Activated CD4-positive, alpha-beta T cell treated with anti-CD3 and anti-CD28 coated beads, Interleukin-2, amount 50 U/mL, for 48 hours (primary cell): ENCODE data around the gene METTL27.
"Not testable (repeated sequence)": the region's sequence is repeated elsewhere in the genome, so short reads cannot be mapped to it uniquely, and the experiment has no call there.

ENCODE experiments used
- DNase-seq, 2 experiments: peaks; one replicate each; pipeline ENCODE4 v3.0.0-alpha.2; 2020

Gene METTL27, protein sequence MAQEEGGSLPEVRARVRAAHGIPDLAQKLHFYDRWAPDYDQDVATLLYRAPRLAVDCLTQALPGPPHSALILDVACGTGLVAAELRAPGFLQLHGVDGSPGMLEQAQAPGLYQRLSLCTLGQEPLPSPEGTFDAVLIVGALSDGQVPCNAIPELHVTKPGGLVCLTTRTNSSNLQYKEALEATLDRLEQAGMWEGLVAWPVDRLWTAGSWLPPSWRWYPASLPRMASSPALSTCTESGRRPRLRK

DNA sequence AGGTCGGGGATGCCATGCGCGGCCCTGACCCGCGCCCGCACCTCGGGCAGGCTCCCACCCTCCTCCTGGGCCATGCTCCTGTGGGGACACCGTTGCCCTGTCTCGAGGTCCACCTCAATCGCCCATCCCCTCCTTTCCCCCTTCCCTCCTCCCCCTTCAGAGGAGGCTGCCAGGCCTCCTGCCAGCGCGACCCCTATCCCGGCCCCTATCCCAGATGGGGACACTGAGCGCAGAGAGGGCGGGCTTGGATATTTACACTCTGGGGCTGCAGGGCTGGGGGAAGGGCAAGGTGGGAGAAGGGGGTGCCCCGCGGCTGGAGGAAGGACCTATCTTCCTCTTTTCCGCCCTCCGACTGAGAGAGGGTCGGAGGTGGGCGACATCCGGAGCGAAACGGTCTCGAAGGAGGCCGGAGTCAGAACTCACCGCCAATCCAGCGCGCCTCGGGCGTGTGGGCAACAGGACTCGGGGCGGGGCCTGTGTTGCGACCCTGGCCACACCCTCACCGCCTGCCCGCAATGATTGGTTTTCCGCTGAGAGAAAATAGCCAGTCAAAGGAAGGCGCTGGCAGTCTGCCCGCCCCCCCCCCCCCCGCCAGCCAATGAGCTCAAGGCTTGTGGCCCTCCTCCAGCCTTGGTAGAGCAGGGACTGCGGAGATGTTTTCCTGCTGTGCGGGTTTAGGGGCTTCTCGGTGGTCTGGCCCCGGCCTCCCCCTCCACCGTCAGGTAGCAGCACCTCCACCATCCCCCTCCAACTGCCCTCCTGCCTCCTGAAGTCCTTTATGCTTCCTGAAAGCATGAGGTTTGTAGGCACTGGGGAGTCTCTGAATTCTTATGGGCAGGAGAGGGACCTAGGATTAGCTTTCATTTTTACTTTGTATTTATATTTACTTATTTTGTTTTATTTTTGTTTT is at the start of gene METTL27:
Gene METTL27 (minus strand): TSS at position 450 of the 910 bp plus-strand sequence. CDS start 376 bp downstream, at position 74.
- peak; percentile 91 to 93 for DNase-seq

DNA sequence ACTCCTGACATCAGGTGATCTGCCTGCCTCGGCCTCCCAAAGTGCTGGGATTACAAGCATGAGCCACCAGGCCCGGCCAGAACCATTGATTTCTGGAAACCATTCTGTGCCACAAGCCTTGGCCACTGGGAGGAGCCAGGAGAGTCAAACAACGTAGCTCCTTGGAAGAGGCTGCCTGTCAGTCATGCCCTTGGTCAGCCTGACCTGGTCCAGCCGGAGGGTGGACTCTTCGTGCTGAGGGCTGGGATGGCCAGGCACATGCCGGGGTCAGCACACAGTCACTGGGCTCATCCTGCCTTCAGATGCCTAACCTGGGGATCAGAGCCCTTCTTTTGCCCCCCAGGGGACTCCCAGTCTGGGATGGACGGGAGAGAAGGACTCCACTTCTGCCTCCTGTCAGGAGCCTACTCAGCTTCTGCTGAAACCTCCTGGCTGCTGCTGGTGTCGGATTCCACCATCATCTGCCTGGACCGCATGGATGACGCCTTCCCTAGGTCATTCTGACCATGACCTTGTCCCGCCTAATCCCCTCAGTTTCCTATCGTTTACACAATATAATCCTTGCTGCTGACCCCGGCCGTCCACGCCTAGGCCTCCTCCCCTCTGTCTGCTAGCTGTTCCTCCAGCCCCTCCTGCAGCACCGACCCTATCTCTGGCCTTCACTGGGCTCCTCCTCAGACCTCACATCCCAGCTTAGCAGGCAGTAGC is 49.0 kb upstream of the METTL27 start:
- DNase-seq: no peak

DNA sequence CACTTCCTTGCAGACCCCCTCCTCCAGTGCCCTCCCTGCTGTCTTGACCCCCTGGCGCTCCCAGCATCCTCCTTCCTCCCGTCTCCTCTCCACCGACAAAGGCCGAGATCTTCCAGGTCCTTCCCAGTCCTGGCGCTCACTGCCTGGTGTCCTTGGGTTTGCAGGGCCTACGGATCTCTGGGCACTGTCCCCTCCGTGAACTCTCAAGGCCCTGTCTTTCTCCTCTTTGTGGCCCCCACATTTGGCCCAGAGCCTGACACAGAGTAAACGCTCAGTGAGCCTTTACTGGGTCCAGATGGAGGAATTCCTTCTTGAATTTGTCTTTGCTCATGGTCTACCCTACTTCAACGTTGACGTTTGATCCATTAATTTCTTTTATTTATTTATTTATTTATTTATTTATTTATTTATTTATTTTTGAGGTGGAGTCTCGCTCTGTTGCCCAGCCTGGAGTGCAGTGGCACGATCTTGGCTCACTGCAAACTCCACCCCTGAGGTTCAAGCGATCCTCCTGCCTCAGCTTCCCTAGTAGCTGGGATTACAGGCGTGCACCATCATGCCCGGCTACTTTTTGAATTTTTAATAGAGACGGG is 48.3 kb upstream of the METTL27 start:
- DNase-seq: no peak

DNA sequence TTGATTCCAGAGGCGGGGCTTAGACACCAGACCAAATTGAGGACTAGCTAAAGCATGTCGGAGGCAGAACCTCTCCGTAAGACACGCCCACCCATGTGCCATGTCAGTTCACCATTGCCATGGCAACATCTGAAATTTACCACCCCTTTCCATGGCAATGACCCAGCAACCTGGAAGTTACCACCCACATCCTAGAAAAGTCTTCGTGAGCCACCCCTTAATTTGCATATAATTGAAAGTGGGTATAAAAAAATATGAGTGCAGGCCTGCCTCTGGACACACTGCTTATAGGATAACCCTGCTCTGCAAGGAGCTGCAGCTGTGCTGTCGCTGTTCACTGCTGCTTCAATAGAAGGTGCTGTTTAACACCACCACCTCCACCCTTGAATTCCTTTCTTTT is 46.6 kb upstream of the METTL27 start:
- DNase-seq: no peak

DNA sequence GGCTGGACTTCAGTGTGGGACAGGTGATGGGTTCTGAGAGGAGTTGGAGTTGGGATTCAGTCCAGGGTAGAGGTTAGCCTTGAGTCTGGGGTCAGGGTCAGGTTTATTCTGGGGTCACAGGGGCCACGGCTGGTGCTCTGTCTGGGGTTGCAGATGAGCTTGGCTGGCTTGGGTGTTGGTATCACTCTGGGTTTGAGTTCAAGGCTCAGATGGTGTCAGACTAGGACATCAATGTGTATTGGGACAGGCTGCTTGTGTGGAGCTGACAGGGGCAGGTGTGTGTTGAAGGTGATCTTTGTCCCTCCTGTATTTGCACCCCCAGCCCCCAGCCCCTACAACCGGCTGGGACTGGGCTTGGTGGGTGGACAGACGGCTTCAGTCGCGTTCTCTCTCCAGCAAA is 45.4 kb upstream of the METTL27 start:
- no peak for DNase-seq

DNA sequence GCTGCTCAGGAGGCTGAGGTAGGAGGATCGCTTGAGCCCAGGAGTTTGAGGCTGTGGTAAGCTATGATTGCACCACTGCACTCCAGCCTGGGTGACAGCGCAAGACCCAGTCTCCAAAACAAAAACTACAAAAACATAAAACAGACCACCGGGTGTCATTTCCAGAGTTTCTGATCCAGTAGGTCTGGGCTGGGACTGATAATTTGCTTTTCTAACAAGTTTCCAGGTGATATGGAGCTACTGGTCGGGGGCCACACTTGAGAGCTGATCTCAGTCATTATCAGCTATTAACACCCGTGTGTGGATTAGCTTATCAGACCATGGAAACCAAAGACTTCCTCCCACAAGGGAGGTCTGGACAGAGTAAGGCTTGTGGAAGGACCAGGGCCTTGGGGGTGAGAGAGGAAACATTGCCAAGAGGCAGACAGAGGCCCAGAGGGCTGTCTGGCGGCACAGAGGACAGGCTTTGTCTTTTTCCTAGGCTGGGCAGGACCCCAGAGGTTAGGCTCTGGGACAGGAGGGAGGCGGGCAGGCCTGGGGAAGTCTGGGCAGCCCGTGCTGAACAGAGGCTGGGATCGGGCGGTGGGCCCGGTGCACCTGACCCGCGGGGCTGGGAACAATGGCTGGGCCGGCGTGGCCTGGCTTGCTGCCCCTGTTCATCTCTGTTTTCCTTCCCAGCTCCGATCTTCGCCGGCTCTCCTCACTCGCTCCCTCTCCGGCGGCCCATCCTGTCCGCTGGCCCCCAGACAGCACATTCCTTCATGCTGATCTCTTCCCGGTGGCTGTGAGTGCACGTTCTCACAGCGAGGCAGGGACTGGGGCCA is 43.9 kb upstream of the METTL27 start:
- DNase-seq: no peak

DNA sequence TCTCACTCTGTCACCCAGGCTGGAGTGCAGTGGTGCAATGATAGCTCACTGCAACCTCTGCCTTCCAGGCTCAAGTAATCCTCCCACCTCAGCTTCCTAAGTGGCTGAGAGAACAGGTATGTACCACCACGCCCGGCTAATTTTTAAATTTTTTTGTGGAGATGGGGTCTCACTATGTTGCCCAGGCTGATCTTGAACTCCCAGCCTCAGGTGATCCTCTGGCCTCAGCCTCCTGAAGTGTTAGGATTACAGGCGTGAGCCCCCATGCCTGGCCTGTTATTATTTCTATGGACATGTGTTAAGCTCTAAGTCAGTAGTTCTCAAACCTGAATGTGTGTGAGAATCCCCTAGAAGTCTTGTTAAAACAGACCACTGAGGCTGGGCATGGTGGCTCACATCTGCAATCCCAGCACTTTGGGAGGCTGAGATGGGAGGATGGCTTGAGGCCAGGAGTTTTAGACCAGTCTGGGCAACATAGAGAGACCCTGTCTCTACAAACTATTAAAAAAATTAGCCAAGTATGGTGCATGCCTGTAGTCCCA is 43.2 kb upstream of the METTL27 start:
- no peak for DNase-seq

DNA sequence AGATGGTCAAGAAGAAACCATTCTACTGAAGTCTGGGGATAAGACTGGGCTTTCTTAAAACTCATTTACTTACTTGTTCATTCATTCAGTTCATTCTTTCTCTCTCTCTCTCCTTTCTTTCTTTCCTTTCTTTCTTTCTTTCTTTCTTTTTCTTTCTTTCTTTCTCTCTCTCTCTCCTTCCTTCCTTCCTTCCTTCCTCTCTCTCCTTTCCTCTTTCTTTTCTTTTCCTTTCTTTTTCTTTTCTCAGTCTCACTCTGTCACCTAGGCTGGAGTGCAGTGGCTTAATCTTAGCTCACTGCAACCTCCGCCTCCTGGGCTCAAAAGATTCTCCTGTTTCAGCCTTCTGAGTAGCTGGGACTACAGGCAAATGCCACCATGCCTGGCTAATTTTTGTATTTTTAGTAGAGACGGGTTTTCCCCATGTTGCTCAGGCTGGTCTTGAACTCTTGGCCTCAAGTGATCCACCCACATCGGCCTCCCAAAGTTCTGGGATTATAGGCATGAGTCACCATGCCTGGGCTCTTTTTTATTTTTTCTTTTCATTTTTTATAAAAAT is 42.6 kb upstream of the METTL27 start:
- DNase-seq: not testable (repeated sequence)

DNA sequence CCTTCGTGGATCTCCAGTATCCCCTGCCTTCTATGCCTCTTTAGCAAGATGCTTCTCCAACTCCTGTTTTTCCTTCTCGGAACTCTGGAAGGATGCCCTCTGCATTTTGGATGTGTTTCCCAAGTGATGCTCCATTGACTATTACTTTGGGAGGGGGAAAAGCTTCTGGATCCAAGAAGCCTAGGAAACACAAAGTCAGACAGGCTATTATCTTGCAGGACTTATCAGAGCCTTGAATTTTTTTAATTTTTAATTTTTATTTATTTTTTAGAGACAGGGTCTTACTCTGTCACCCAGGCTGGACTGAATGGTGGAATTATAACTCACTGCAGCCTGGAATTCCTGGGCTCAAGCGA is 39.7 kb upstream of the METTL27 start:
- no peak for DNase-seq

DNA sequence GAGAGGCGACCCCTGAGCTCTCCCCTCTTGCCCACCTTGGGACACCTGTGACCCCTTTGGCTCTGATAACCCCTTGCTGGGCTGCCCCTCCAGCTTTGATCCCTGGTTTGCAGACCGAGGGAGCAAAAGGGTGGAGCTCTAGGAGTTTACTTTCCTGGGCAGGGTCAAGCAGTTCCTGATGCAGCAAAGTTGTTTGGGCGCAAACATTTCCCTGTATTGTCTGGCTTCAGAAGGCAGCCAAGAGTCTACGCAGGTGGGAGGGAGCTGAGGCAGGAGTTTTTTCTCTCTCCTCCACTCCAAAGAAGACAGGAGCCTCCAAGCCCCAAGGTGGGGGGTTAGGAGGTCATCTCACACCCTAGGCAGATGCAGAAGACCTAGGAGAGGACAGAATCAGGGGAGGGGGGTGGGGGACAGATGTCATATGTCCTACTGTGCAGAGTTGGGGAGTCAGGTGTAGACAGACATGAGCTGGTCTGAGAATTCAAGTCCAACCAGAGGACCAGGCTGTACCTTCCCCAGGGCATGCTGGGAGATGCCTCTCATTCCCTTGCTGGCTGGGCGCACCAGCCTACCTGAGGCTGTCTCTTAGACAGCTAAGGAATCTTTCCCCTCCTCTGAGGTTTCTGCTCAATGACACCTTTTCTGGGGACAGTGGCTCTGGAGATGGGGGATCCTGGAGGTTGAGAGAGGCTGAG is 39.2 kb upstream of the METTL27 start:
- no peak for DNase-seq

DNA sequence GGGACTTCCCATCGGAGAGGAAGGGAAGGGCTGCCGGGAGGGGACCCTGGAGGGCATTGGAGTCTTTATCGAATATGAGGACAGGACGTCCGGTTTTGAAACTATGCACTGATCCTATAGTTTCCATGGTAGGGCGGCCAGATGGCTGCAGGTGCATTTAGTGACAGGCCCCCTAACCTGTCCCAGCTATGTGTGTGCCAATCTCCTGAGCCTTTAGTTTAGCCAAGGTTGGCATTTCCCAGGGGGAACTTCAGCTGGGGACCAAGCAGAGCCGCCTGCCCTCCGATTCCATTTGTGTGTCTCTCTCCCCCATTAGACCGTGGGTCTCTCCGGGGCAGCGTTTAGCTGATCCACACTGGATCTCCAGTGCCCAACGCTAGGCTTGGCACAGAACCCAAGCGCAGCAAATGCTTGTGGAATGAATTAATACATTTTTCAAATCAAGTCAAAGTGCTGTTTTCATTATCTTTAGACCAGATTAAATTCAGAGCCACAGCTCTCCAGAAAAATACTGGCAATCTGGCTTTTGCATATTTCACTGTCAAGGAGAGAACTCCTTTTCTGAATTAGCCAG is 38.5 kb upstream of the METTL27 start:
- no peak for DNase-seq

DNA sequence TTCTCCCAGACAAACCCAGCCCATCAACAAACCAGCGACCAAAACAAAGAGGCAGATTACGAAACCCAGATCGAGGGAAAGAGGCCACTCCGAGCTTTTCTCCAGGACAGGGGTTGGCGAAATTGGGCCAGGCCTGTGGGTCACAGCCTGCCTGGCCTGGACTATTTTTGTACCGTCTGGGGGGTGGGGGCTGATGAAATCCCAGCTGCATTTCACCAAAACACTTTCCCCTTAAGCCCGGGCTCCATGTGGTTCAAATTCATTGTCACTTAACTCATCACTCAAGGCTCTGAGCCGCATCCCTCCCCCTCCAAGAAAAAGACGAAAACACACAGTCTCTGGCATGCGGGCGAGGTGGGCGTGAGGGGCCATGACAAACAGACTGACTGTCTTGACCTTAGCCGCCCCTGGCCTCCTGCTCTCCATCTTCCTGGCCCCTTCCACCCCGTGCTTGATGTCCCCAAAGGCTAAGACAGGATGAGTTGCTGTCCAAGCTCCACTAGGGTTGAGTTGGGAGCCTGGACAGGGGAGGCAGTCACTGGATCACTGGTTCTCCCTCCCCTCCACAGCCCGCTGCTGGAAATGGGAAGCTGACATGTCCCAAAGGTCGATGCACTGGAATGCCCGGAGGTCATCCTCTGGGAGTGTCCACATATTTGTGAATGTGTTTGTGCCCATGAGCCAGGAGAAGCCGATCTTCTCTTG is 37.8 kb upstream of the METTL27 start:
- DNase-seq: no peak

DNA sequence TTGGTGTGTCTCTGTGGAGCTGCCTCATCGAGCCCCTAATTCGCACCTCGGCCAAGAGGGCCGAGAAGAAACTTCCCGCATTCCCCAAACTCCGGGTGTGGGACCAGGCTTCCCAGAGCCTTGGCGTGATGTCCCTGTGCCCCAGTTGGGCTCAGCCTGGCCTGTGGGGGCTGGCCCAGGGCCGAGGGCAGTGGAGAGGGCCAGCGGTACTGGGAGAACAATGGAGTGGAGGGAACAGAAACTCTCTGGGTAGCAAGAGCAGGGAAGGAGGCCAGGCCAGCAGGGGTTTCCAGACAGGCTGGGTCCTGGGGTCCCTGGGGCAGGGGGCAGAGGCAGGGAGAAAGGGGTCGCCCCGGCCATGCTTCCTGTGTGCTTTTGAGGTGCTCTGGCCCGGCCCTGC is 34.7 kb upstream of the METTL27 start:
- no peak for DNase-seq

DNA sequence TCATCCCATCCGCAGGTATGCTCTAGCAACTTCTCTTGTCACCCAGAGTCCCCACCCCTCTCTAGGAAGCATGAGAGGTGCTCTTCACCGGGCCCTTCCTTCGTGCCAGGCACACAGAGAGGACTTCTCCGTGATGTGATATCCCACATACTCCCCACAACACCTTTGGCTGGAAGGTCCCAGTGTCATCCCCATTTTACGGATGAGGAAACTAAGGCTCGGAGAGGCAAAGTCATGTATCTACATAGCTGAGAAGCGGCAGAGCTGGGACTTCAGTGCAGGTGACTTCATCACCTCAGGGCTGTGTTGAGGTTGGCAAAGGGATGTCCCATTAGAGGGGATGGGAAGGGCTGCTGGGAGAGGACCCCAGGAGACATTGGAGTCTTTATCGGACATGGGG is 34.0 kb upstream of the METTL27 start:
- no peak for DNase-seq

DNA sequence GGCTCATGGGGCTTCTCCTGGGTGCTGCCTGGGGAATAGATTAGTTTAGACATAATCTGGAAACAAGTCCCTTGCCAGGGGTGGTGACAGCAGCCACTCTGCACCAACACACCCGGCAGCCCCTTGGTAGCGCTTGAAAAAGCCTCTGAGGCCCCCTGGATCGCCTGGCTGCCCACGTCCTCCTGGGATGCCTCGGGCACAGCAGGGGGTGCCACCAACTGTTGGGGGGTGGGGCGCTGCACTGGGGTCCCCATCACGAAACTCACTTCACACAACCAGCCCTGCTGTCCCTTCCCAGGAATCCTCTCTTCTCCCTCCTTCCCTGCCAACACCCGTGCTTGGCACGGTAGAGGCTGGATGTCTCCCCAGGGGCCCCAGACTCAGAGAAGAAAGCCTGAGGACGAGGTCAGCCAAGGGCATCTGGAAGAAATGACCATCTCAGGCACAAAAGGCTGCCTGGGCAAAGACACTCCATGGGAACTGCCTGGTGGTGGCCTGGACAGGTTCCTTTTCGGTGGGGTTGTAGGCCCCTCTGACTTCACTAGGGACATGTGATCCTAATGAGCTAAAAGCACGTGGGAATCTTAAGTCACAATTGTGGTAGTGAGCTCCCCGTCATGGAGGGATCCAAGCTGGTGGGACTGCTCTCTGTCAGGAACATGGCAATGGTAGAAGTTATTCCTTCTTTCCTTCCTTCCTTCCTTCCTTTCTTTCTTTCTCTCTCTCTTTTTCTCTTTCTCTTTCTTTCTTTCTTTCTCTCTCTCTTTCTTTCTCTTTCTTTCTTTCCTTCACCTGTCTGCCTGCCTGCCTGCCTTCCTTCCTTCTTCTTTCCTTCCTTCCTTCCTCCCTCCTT is 30.0 kb upstream of the METTL27 start:
- no peak for DNase-seq

DNA sequence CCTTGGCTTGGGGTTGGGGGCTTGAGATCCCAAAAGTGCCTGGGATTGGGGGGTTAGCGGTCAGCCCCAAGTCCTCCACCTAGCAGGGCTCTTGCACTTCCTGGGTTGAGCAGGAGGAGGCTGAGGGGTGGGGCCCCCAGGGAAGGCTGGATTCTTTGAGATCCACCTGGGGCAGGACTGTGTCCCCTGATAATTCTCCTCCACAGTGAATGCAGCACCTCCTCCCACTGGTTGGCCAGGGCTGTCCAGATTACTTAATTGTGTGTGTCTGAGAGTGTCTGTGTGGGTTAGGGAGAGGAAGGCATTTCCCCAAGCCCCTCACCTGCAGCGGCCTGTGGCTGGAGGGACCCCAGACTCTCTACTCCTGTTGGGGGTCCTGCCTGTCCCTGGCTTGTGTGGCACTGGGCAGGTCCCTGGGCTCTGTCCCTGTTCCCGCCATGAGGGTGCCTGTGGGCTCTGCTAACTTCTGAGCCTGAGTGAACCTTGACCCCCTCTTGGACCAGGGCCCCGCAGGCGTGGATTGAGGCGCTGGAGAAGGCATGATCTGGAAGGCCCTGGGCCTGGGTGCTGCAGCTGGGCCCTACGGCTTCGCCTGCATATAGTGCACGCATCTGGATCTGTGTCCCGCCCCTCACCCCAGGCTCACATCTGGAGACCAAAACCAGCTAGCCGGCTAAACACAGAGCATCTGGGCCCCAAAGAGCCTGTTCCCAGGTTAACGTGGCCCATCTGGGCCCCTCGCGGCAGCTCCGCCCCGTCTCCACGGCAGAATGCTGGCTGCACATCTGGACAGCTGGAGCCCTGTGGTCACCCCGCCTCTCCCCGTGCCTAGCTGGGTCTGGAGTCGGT is 29.1 kb upstream of the METTL27 start:
- no peak for DNase-seq

DNA sequence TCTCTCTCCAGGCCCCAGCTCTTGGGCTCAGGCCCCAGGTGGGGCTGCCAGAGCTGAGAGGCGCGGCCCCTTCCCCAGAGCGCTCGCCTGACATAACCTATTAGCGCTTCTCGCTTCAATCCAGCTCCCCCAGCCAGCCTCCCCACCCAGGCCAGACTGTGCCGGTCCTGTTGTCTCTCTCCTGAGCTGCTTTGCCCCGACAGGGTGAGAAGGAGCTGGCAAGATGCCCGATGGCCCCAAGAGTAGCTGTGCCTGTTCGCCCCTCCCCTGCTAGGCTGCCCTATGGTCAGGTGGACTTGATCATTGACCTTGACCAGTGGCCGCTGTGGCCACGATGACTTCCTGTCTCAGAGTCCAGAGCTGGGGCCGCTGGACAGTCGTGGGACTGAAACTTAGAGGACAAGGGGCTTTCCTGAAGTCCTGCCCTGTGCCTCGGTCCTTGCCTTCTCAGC is 27.8 kb upstream of the METTL27 start:
- no peak for DNase-seq
